Gastrocnemius medialis (tissue), 4 donors: ENCODE results near the gene TAS2R40.

Experiments
- POLR2A ChIP-seq, 2 donors: fragments of 450-650 bp; IDR thresholded peaks; one replicate each; pipeline ENCODE4 v1.6.1; 2017; ENCODE audit warnings: antibody characterized with exemption in 2 of 2, mild to moderate bottlenecking in 2 of 2, moderate library complexity in 2 of 2
- TF ChIP-seq, protein P1 (sequence below), 5 experiments: fragments of 450-650 bp in 3 of 5; fragments of 200-600 bp in 2 of 5; sonication (generic) in 2 of 5; IDR thresholded peaks in 4 of 5; conservative IDR thresholded peaks in 1 of 5; 1 replicate in 4 of 5; 2 replicates in 1 of 5; pipeline ENCODE4 v1.5.1; 2016 to 2019; ENCODE audit warnings: antibody characterized with exemption in 5 of 5, mild to moderate bottlenecking in 3 of 5, moderate library complexity in 3 of 5

- no peak for TF ChIP-seq POLR2A (IDR thresholded peaks at IDR 0.05)
- TF ChIP-seq, protein P1, sequence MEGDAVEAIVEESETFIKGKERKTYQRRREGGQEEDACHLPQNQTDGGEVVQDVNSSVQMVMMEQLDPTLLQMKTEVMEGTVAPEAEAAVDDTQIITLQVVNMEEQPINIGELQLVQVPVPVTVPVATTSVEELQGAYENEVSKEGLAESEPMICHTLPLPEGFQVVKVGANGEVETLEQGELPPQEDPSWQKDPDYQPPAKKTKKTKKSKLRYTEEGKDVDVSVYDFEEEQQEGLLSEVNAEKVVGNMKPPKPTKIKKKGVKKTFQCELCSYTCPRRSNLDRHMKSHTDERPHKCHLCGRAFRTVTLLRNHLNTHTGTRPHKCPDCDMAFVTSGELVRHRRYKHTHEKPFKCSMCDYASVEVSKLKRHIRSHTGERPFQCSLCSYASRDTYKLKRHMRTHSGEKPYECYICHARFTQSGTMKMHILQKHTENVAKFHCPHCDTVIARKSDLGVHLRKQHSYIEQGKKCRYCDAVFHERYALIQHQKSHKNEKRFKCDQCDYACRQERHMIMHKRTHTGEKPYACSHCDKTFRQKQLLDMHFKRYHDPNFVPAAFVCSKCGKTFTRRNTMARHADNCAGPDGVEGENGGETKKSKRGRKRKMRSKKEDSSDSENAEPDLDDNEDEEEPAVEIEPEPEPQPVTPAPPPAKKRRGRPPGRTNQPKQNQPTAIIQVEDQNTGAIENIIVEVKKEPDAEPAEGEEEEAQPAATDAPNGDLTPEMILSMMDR (IDR thresholded peaks at IDR 0.05 in 4 of 5, conservative IDR thresholded peaks at IDR 0.05 in 1 of 5), result no peak
Observed at GRCh38 chr7:143234533-143234875, 12.7 kb downstream of the TAS2R40 start.
